IPS DF 6.9 (cell line): ENCODE results near the gene NFILZ.
"Not testable (repeated sequence)": the region's sequence is repeated elsewhere in the genome, so short reads cannot be mapped to it uniquely, and the experiment has no call there.

ENCODE experiments used
- DNase-seq: peaks from one replicate; pipeline ENCODE4 v3.0.0-alpha.2; 2013; ENCODE audit warnings: low read depth, low spot score
- H3K27ac ChIP-seq: one replicate; pipeline ENCODE4 v1.5.1; 2013; ENCODE audit warnings: low read length, control low read depth
- H3K27me3 ChIP-seq: 2 replicates; pipeline ENCODE4 v1.6.1; 2013; ENCODE audit warnings: mild to moderate bottlenecking, low read length; ENCODE audit not compliant: control insufficient read depth, insufficient read depth
- H3K36me3 ChIP-seq: 2 replicates; pipeline ENCODE4 v1.6.1; 2013; ENCODE audit warnings: low read length; ENCODE audit not compliant: control insufficient read depth, insufficient read depth
- H3K4me1 ChIP-seq: 2 replicates; pipeline ENCODE4 v1.6.1; 2013; ENCODE audit warnings: low read length; ENCODE audit not compliant: control insufficient read depth, insufficient read depth
- H3K4me3 ChIP-seq: 2 replicates; pipeline ENCODE4 v1.5.1; 2013; ENCODE audit warnings: mild to moderate bottlenecking, low read length
- H3K9me3 ChIP-seq: 2 replicates; pipeline ENCODE4 v1.6.1; 2013; ENCODE audit warnings: low read length, inconsistent platforms; ENCODE audit not compliant: control insufficient read depth, insufficient read depth
- WGBS: extraction: QIAGEN DNeasy Blood & Tissue Kit; methylation state at CpG from one replicate; pipeline ENCODE4 v1.1.7; 2013; ENCODE audit warnings: mixed read lengths, missing lambda C conversion rate; ENCODE audit not compliant: insufficient read length, insufficient coverage; 5-methylcytosine and 5-hydroxymethylcytosine counted together

Gene NFILZ

DNA sequence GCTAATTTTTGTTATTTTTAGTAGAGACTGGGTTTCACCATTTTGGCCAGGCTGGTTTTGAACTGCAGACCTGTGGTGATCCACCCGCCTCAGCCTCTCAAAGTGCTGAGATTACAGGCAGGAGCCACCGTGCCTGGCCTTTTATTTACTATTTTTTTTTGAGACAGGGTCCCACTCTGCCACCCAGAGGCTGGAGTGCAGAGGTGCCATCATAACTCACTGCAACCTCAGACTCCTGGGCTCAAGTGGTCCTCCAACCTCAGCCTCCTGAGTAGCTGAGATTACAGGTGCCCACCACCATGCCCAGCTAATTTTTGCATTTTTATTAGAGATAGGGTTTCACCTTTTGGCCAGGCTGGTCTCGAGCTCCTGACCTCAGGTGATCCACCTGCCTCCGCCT, 7.5 kb upstream of the NFILZ start:
- not testable (repeated sequence) for H3K36me3 ChIP-seq, H3K4me1 ChIP-seq, DNase-seq

DNA sequence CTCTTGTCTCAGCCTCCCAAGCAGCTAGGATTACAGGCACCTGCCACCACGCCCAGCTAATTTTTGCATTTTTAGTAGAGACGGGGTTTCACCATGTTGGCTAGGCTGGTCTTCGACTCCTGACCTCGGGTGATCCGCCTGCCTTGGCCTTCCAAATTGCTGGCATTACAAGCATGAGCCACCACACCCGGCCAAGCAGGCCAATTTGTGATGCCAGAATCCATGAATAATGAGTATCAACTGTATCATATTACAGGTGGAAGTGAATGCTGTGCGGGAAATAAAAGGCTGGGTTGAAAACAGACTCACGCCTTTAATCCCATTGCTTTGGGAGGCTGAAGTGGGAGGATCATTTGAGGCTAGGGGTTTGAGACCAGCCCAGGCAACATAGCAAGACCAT, 3.6 kb upstream of the NFILZ start:
- no CpG with 5 or more reads among the region's 8 CpGs for WGBS
- no peaks in the 10 kb centered on the region for H3K36me3 ChIP-seq
- no peak overlapping the region for H3K27ac ChIP-seq
- no peaks in the 10 kb centered on the region for H3K27me3 ChIP-seq
- DNase-seq: no peak
- H3K4me3 ChIP-seq: no peak overlapping the region
- H3K4me1 ChIP-seq: peaks cover 2% of the 10 kb centered on the region; the same call in 1 of the 2 replicates
- H3K9me3 ChIP-seq: no peaks in the 10 kb centered on the region

More for the DNA sequence above, 7.5 kb upstream of the NFILZ start:
- not testable (repeated sequence) for H3K9me3 ChIP-seq, H3K27me3 ChIP-seq, H3K4me3 ChIP-seq, H3K27ac ChIP-seq
- no CpG with 5 or more reads among the region's 4 CpGs for WGBS

DNA sequence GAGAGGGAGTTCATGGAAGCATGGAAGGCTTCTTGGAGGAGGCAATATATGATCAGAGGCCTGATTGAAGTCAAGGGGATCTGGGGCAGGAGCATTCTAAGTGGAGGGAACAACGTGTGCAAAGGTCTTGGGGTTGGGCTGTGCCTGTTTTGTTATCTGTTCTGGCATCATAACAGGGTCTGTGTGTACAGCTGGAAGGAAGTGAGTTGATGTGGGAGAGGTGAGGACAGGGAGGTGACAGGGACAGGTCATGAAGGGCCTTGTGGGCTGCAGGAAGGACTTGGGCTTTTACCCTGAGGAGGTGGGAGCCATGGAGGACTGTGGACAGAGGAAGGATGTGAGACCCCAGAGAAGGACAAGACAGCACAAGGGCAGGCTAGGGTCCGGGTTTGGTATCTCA, 1.2 kb upstream of the NFILZ start:
- Histone ChIP-seq H3K27me3 (no peaks in the 10 kb centered on the region), H3K36me3 (no peaks in the 10 kb centered on the region), H3K4me1 (peaks cover 2% of the 10 kb centered on the region; the same call in 1 of the 2 replicates), H3K4me3 (no peak overlapping the region), H3K9me3 (no peaks in the 10 kb centered on the region), H3K27ac (no peak overlapping the region)
- DNase-seq: no peak
- no CpG with 5 or more reads among the region's 2 CpGs for WGBS

DNA sequence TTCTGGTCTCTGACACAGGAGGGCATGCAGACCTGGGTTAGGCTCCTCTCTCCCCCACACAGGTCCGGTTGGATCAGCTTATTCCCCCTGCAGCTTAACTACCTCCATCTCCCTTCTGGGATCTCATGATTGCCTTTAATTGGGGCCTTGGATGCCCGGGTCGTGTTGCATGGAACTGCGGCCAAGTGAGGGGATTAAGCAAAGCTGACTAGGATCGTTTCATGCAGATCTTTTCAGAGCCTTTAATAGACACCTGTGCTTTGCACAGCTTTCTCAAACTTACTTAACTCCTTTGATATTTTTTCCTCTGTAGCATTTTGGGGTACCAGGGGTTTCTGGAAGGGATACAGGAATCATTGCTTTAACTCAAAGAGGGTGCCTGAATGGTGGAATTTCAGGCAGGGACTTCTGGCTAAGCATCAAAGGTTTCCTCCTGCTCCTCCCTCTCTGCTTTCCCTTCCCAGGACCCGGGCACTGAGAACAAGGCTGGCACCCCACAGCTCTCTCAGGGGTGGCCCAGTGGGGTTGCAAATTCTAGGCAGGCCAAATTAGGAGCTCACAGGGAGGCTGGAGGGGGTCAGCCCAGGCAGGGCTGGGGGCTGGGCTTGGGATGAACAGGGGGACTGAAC, 477 bp downstream of the NFILZ start:
- WGBS: no CpG with 5 or more reads among the region's 6 CpGs
- no peak for DNase-seq
- Histone ChIP-seq H3K4me3 (no peak overlapping the region), H3K27ac (no peak overlapping the region), H3K27me3 (no peaks in the 10 kb centered on the region), H3K36me3 (no peaks in the 10 kb centered on the region), H3K4me1 (peaks cover 2% of the 10 kb centered on the region; the same call in 1 of the 2 replicates), H3K9me3 (no peaks in the 10 kb centered on the region)

DNA sequence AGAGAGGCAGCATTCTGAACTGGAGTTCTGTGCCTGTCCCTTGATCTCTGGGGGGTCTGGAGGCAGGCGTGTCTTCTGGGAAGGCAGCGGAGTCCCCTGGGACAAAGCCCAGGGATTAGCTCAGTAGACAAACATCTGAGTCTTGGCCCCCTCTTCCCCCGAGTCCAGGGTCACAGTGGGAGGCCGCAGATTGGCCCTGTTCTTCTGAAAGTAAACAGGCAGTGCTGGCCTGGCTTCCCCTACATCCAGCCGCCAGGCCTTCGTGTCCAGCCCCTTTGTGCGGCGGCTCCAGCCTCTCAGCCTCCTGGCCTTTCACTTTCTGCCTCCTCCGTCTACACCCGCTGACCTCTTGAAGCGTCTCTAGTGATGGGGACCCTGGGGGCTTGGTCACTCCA, 989 bp downstream of the NFILZ start:
- WGBS: no CpG with 5 or more reads among the region's 11 CpGs
- H3K9me3 ChIP-seq: no peaks in the 10 kb centered on the region
- no peaks in the 10 kb centered on the region for H3K36me3 ChIP-seq
- H3K27me3 ChIP-seq: no peaks in the 10 kb centered on the region
- no peak overlapping the region for H3K27ac ChIP-seq
- H3K4me1 ChIP-seq: peaks cover 2% of the 10 kb centered on the region; the same call in 1 of the 2 replicates
- no peak overlapping the region for H3K4me3 ChIP-seq
- DNase-seq: no peak

DNA sequence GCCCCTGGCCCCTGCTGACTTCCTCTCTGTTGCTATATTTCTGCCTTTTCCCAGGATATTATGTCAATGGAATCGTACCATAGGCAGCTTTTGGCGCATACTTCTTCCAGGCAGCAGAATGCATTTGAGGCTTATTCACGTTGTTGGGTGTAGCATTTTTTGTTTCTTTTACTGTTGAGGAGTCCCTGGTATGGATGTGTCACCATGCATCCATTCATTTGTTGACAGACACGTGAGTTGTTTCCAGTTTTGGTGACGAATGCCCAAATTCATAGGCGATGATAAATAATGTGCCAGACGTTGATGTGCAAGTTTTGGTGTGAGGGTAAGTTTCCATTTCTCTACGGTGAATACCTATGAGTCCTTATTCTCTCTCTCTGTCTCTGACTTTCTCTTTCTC, 5.0 kb downstream of the NFILZ start:
- peaks cover 2% of the 10 kb centered on the region; the same call in 1 of the 2 replicates for H3K4me1 ChIP-seq
- no peak overlapping the region for H3K4me3 ChIP-seq
- no peak overlapping the region for H3K27ac ChIP-seq
- no peaks in the 10 kb centered on the region for H3K36me3 ChIP-seq
- DNase-seq: no peak
- WGBS: no CpG with 5 or more reads among the region's 8 CpGs
- no peaks in the 10 kb centered on the region for H3K9me3 ChIP-seq
- no peaks in the 10 kb centered on the region for H3K27me3 ChIP-seq

DNA sequence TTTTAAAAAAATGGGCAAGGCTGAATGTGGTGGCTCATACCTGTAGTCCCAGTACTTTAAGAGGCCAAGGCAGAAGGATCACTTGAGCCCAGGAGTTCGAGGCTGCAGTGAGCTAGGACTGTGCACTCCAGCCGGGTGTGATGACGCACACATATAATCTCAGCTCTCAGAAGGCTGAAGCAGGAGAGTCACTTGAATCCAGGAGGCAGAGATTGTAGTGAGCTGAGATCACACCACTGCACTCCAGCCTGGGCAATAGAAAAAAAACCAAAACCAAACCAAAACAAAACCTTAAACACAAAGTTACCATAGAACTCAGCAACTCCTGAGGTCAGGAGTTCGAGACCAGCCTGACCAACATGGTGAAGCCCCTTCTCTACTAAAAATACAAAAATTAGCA, 6.6 kb downstream of the NFILZ start:
- not testable (repeated sequence) for H3K27ac ChIP-seq, H3K27me3 ChIP-seq, DNase-seq, H3K4me1 ChIP-seq, H3K36me3 ChIP-seq, H3K9me3 ChIP-seq, H3K4me3 ChIP-seq
- WGBS: no CpG with 5 or more reads among the region's 4 CpGs

DNA sequence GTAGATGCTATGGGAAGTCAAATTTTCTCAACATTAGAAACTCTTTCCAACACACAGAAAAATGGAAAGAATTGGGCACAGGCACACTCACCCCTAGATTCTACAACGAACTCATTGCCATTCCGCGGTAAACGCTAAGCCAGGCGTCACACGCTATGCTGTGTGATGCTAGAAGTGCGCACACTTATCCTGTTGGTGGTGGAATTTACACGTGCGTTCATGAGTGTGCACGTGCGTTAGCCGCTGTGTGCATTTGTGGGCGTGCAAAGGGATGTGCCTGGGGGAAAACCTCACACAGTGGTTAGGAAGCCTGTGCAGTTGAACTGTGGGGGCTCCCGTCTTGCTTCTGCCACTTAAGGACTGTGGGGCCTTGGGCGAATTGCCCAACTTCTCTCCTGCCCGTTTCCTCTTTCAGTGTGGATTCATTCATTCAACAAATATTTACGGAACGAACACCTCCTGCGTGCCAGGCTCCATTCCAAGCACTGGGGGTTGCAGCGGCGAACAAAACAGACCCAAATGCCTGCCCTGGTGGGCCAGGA, 7.7 kb downstream of the NFILZ start:
- WGBS: no CpG with 5 or more reads among the region's 21 CpGs
- Histone ChIP-seq H3K27me3 (no peaks in the 10 kb centered on the region), H3K36me3 (no peaks in the 10 kb centered on the region), H3K9me3 (no peaks in the 10 kb centered on the region), H3K4me1 (no peaks in the 10 kb centered on the region), H3K27ac (no peak overlapping the region), H3K4me3 (no peak overlapping the region)
- no peak for DNase-seq

DNA sequence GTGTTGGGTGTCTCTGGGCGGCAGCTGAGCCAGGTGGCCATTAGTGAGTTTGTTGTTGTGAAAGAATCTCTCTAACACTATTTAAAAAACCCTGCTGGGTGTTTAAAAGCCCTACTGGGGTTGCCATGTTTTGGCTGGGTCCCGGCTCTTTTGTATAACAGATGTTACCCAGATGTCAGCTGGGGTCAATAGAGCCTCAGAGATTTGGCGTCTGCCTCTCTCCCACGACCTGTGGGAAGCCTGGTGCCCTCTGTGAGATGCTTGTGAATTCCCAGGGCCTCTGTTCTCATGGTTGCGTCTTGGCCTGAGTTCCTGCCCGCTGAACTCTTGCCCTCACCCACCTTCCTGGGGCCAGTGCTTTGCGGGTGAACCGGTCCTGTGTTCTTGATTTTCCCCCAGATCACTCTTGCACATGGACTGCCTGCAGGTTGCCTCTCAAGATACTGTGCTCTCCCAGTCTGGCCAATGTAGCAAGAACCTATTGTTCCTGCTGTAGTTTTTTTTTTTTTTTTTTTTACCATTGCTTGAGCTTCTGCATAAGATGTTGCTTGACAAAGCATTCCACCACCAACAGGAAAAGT, 9.5 kb downstream of the NFILZ start:
- no peak overlapping the region for H3K4me3 ChIP-seq
- no peaks in the 10 kb centered on the region for H3K36me3 ChIP-seq
- H3K27ac ChIP-seq: no peak overlapping the region
- WGBS: no CpG with 5 or more reads among the region's 8 CpGs
- no peaks in the 10 kb centered on the region for H3K9me3 ChIP-seq
- H3K4me1 ChIP-seq: no peaks in the 10 kb centered on the region
- DNase-seq: no peak
- no peaks in the 10 kb centered on the region for H3K27me3 ChIP-seq

DNA sequence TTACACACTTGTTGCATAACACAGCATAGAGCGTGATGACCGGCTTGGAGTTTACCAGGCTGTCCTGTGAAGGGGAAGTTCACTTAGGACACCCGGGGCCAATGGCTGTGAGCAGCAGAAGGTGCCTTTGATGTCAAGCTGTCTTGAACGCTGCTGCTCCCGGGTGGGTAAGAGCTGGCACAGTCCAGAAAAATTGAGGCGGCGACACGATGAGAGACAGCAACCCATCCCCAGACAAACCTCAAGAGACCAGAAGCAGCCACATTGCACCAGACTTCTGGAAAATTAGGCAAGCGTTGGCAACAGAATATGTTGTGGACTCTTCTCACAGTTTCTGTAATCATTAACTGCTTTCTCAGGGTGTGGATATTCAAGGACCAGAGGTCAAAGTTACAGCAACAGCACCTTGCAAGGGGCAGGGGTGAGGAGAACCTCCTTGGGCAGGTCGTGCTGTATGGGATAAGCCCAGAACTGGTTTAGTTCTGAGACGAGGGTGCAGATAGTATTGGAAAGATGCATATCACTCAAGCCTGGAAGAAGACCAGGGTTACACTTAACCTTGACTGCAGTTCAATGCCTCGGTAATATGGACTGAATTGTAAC, 10.1 kb downstream of the NFILZ start:
- Histone ChIP-seq H3K9me3 (no peaks in the 10 kb centered on the region), H3K4me1 (no peaks in the 10 kb centered on the region), H3K27ac (no peak overlapping the region), H3K4me3 (no peak overlapping the region), H3K36me3 (no peaks in the 10 kb centered on the region), H3K27me3 (no peaks in the 10 kb centered on the region)
- DNase-seq: no peak
- no CpG with 5 or more reads among the region's 12 CpGs for WGBS
